Upper lobe of left lung (tissue), 6 donors: ENCODE results near the gene UBE2S. TPM values are rescaled to one million over a fixed set of nuclear protein-coding genes. Genes with fewer than 3 reads are reported as not detected.
"Not testable (repeated sequence)": the region's sequence is repeated elsewhere in the genome, so short reads cannot be mapped to it uniquely, and the experiment has no call there.

Source experiments
- ATAC-seq, 2 donors: fragments of 200-7000 bp; cut with Tn5 transposase; one replicate each; pipeline ENCODE4 v1.9.1; 2022; ENCODE audit warnings: mild to moderate bottlenecking in 2 of 2, moderate library complexity in 2 of 2; ENCODE audit not compliant: low FRiP score in 2 of 2
- DNase-seq, 2 donors: peaks; one replicate each; pipeline ENCODE4 v3.0.0-alpha.2; 2019 to 2020
- H3K27ac ChIP-seq, 4 donors: fragments of 200-600 bp; sonication (generic); one replicate each; pipeline ENCODE4 v1.5.1; 2016 to 2019
- H3K27me3 ChIP-seq, 4 donors: fragments of 200-600 bp; sonication (generic); one replicate each; pipeline ENCODE4 v1.5.1; 2017 to 2019
- H3K36me3 ChIP-seq, 4 donors: fragments of 200-600 bp; sonication (generic); one replicate each; pipeline ENCODE4 v1.5.1; 2016 to 2019
- H3K4me1 ChIP-seq, 4 donors: fragments of 200-600 bp; sonication (generic); one replicate each; pipeline ENCODE4 v1.5.1; 2018 to 2019
- H3K4me3 ChIP-seq, 4 donors: fragments of 200-600 bp; sonication (generic); one replicate each; pipeline ENCODE4 v1.5.1; 2017 to 2019; ENCODE audit warnings: mild to moderate bottlenecking in 2 of 4, moderate library complexity in 1 of 4
- H3K9me3 ChIP-seq, 4 donors: fragments of 200-600 bp; sonication (generic); one replicate each; pipeline ENCODE4 v1.5.1; 2018 to 2019
- EP300 ChIP-seq, 4 donors: sonication (generic); formaldehyde crosslinking; IDR thresholded peaks; one replicate each; pipeline ENCODE4 v1.5.1; 2017; ENCODE audit warnings: antibody characterized with exemption in 4 of 4, control low read depth in 2 of 4
- POLR2A ChIP-seq, 4 donors: fragments of 450-650 bp; IDR thresholded peaks; one replicate each; pipeline ENCODE4 v1.5.1; 2016 to 2017; ENCODE audit warnings: antibody characterized with exemption in 4 of 4, mild to moderate bottlenecking in 2 of 4
- POLR2AphosphoS5 ChIP-seq, 2 donors: sonication (generic); formaldehyde crosslinking; IDR thresholded peaks; one replicate each; pipeline ENCODE4 v1.5.1; 2017; ENCODE audit warnings: antibody characterized with exemption in 2 of 2
- whole genome bisulfite sequencing, 2 donors: methylation state at CpG; one replicate each; pipeline ENCODE4 v1.1.5; 2017 to 2018; 5-methylcytosine and 5-hydroxymethylcytosine counted together
- total RNA-seq, 6 donors: library from RNA; depleted of rRNA in 4 of 6; stranded (reverse); fragments of >200 nt in 4 of 6; gene quantifications; one replicate each; pipeline versions ENCODE4 v1.1.0 to v1.2.1, GENCODE V29; 2016 to 2021
- TF ChIP-seq, protein P1 (sequence below), 6 experiments: fragments of 450-650 bp in 4 of 6; fragments of 200-600 bp in 2 of 6; sonication (generic) in 2 of 6; IDR thresholded peaks; one replicate each; pipeline ENCODE4 v1.5.1; 2016 to 2019; ENCODE audit warnings: antibody characterized with exemption in 6 of 6
- donor health status: DM: no; HTN: no; CAD: no; lungs with moderate emphysema.
- donor health status: DM: no; HTN: yes; CAD: no; lungs with severe emphysema.

Gene UBE2S
- total RNA-seq, 6 donors from 2014 or later: 6.5 to 31.6 (median 19.0) TPM

DNA sequence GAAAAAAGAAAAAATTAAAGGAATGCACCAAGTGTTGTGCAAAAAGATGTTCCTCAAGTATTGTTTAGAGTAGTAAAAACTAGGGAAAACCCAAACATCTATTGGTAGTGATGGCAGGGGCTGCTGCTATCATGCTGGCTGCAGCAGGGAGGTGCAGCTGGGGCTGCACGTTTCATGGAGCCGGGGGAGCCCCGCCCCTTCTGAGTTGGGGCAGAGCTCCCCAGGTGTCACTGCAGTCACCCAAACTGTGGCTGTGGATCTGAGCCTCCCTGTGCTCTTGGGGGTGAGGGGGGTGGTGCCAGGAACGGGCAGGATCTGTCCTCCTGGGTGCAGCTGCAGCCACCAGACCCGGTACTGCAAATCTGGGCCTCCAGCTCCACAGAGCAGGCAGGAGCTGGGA lies 11.5 kb upstream of the UBE2S start:
- TF ChIP-seq, protein P1, sequence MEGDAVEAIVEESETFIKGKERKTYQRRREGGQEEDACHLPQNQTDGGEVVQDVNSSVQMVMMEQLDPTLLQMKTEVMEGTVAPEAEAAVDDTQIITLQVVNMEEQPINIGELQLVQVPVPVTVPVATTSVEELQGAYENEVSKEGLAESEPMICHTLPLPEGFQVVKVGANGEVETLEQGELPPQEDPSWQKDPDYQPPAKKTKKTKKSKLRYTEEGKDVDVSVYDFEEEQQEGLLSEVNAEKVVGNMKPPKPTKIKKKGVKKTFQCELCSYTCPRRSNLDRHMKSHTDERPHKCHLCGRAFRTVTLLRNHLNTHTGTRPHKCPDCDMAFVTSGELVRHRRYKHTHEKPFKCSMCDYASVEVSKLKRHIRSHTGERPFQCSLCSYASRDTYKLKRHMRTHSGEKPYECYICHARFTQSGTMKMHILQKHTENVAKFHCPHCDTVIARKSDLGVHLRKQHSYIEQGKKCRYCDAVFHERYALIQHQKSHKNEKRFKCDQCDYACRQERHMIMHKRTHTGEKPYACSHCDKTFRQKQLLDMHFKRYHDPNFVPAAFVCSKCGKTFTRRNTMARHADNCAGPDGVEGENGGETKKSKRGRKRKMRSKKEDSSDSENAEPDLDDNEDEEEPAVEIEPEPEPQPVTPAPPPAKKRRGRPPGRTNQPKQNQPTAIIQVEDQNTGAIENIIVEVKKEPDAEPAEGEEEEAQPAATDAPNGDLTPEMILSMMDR (IDR thresholded peaks at IDR 0.05): no peak
- TF ChIP-seq POLR2AphosphoS5 (IDR thresholded peaks at IDR 0.05): no peak
- no peak for TF ChIP-seq POLR2A (IDR thresholded peaks at IDR 0.05)
- TF ChIP-seq EP300 (IDR thresholded peaks at IDR 0.05): no peak

DNA sequence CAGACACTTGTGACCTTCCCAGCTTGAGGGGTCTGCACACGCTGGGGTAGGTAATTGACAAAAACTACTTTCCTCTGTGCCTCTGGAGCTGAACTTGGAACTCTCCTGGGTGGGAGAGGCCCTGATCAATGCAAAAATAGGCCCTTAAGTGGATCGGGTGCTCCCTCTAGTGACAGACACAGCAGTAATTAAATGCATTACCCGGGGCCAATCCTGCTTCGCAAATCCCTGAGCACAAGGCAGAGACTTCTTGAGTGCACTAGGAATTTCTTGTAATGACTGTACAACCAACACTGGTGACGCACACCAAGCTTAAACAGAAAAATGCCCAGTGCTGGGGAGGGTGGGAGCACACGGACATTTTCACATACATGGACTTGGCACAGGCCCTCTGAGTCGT lies 10.6 kb upstream of the UBE2S start:
- DNase-seq: peak in 1 of 2 donors; percentile 39

More for the DNA sequence above, 11.5 kb upstream of the UBE2S start:
- Histone ChIP-seq H3K4me3 (no peak overlapping the region), H3K27me3 (no peaks in the 10 kb centered on the region), H3K36me3 (no peaks in the 10 kb centered on the region), H3K9me3 (no peaks in the 10 kb centered on the region), H3K27ac (no peak overlapping the region), H3K4me1 (no peaks in the 10 kb centered on the region)
- 59 to 73% methylated on average over 3 to 5 of the region's 5 CpGs for WGBS, 2 donors
- ATAC-seq (no peak), DNase-seq (no peak)

DNA sequence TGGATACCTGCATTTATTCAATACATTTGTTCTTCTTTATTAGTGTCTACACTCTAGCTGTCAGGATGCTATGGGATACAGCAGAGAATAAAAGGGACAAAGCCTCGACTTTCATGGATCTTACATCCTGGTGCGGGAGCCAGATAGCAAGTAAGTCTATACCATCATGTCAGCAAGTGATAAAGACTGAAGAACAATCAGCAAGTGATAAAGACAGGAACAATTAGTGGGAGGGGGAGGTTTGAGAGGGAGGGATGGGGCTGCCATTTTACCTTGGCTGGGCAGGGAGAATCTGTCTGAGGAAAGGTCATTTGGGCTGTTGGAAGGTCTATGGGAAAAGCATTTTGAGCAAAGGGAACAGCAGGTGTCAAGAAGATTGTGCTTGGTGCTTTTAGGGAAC lies 2.6 kb upstream of the UBE2S start:
- H3K9me3 ChIP-seq: no peaks in the 10 kb centered on the region

More for the DNA sequence above, 10.6 kb upstream of the UBE2S start:
- Histone ChIP-seq H3K4me1 (no peaks in the 10 kb centered on the region), H3K27me3 (no peaks in the 10 kb centered on the region), H3K36me3 (no peaks in the 10 kb centered on the region), H3K4me3 (no peak overlapping the region), H3K9me3 (no peaks in the 10 kb centered on the region), H3K27ac (no peak overlapping the region)
- peak; percentile 71 to 89 for ATAC-seq
- WGBS, 2 donors: 19 to 22% methylated on average over 6 to 7 of the region's 7 CpGs
- TF ChIP-seq EP300 (IDR thresholded peaks at IDR 0.05) (no peak), POLR2A (IDR thresholded peaks at IDR 0.05) (no peak), POLR2AphosphoS5 (IDR thresholded peaks at IDR 0.05) (no peak)
- TF ChIP-seq, protein P1 (IDR thresholded peaks at IDR 0.05): peak; percentile 35 to 66 (median 54)

DNA sequence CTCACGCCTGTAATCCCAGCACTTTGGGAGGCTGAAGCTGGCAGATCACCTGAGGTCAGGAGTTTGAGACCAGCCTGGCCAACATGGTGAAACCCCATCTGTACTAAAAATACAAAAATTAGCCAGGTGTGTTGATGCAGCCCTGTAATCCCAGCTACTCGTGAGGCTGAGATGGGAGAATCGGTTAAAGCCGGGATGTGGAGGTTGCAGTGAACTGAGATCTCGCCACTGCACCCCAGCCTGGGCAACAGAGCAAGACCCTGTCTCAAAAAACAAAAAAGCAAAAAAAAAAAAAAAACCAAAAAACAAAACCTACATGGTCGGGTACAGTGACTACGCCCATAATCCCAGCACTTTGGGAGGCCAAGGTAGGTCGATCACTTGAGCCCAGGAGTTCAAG lies 1.6 kb upstream of the UBE2S start:
- H3K9me3 ChIP-seq, ATAC-seq, DNase-seq, H3K27ac ChIP-seq, H3K27me3 ChIP-seq, H3K4me3 ChIP-seq: not testable (repeated sequence)
- H3K36me3 ChIP-seq: peaks cover 0 to 15% (median 4%) of the 10 kb centered on the region in 4 donors
- H3K4me1 ChIP-seq: peaks cover 18 to 26% (median 19%) of the 10 kb centered on the region in 4 donors
- WGBS, 2 donors: 89 to 99% methylated on average over 8 of the region's 8 CpGs

More for the DNA sequence above, 2.6 kb upstream of the UBE2S start:
- Histone ChIP-seq H3K4me3 (no peak overlapping the region), H3K27ac (no peak overlapping the region), H3K4me1 (peaks cover 18 to 26% (median 19%) of the 10 kb centered on the region in 4 donors), H3K36me3 (peaks cover 0 to 7% (median 2%) of the 10 kb centered on the region in 4 donors), H3K27me3 (no peaks in the 10 kb centered on the region)
- TF ChIP-seq POLR2AphosphoS5 (IDR thresholded peaks at IDR 0.05): no peak
- TF ChIP-seq POLR2A (IDR thresholded peaks at IDR 0.05): no peak
- TF ChIP-seq EP300 (IDR thresholded peaks at IDR 0.05): no peak
- TF ChIP-seq, protein P1 (IDR thresholded peaks at IDR 0.05): no peak
- 85 to 96% methylated on average over 2 of the region's 2 CpGs for WGBS, 2 donors
- DNase-seq (no peak), ATAC-seq (no peak)

DNA sequence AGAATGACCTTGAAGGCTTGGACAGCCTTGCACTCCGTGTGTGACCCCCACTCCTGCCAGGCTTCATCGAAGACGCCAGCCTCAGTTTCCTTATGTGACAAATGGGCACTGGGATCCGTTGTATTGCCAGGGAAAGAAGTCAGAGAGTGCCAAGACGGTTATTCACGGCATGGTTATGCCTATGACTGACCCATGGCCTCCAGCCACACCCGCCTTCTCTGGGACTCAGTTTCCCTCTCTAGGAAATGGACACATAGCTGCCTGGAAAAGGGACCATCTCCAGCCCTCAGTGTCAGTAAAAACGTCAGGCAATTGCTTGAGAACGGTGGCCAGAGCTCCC lies 915 bp upstream of the UBE2S start:
- DNase-seq (no peak), ATAC-seq (no peak)
- Histone ChIP-seq H3K4me3 (peak overlapping the region; percentile 57 to 92 (median 86)), H3K4me1 (peaks cover 18 to 26% (median 19%) of the 10 kb centered on the region in 4 donors), H3K27ac (peak overlapping the region; percentile 97 to 100 (median 98)), H3K9me3 (no peaks in the 10 kb centered on the region), H3K36me3 (peaks cover 0 to 21% (median 9%) of the 10 kb centered on the region in 4 donors), H3K27me3 (no peaks in the 10 kb centered on the region)
- TF ChIP-seq POLR2A (IDR thresholded peaks at IDR 0.05) (no peak), POLR2AphosphoS5 (IDR thresholded peaks at IDR 0.05) (no peak), EP300 (IDR thresholded peaks at IDR 0.05) (no peak)
- TF ChIP-seq, protein P1 (IDR thresholded peaks at IDR 0.05): no peak
- WGBS, 2 donors: 73 to 74% methylated on average over 9 of the region's 9 CpGs
